Stomach (tissue), 4 donors: ENCODE data around the gene GPR65.

Experiments
- CTCF ChIP-seq, 7 experiments: fragments of 450-650 bp in 4 of 7; fragments of 200-600 bp in 3 of 7; sonication (generic) in 3 of 7; IDR thresholded peaks; one replicate each; pipeline ENCODE4 v1.5.1; 2016 to 2019; ENCODE audit warnings: antibody characterized with exemption in 7 of 7, control low read depth in 2 of 7, mild to moderate bottlenecking in 1 of 7
- POLR2A ChIP-seq, 4 donors: fragments of 450-650 bp; IDR thresholded peaks; one replicate each; pipeline ENCODE4 v1.6.1; 2016; ENCODE audit warnings: antibody characterized with exemption in 4 of 4, control low read depth in 2 of 4, mild to moderate bottlenecking in 1 of 4, moderate library complexity in 1 of 4
- POLR2AphosphoS5 ChIP-seq, 3 donors: sonication (generic); formaldehyde crosslinking; IDR thresholded peaks; one replicate each; pipeline ENCODE4 v1.6.1; 2016; ENCODE audit warnings: antibody characterized with exemption in 3 of 3

- TF ChIP-seq POLR2AphosphoS5 (IDR thresholded peaks at IDR 0.05): no peak
- no peak for TF ChIP-seq CTCF (IDR thresholded peaks at IDR 0.05)
- TF ChIP-seq POLR2A (IDR thresholded peaks at IDR 0.05): no peak
Measured at GRCh38 chr14:88037325-88037724, 32.4 kb downstream of the GPR65 start.
